Stimulated activated CD4-positive, alpha-beta T cell treated with anti-CD3 and anti-CD28 coated beads, TNF-alpha, amount 100 ng/mL, for 4 hours (primary cell): ENCODE data around the gene APOOL.
"Not testable (repeated sequence)": the region's sequence is repeated elsewhere in the genome, so short reads cannot be mapped to it uniquely, and the experiment has no call there.

ENCODE experiments used
- DNase-seq, 3 experiments: peaks; one replicate each; pipeline ENCODE4 v3.0.0-alpha.2; 2020; ENCODE audit warnings: low read depth in 3 of 3

APOOL gene

GRCh38 chrX:85003655-85004244, at the start of gene APOOL:
Gene APOOL (plus strand): TSS chrX:85003877. CDS start chrX:85003913, 36 bp downstream.
- DNase-seq: peak; percentile 41 to 52 (median 43)

GRCh38 chrX:84956304-84956703, 47.4 kb upstream of the APOOL start:
- no peak for DNase-seq

- no peak for DNase-seq
Observed at GRCh38 chrX:84974803-84975202, 28.9 kb upstream of the APOOL start.

- not testable (repeated sequence) for DNase-seq
Observed at GRCh38 chrX:84991739-84992138, 11.9 kb upstream of the APOOL start.

GRCh38 chrX:84993150-84993549, 10.5 kb upstream of the APOOL start:
- no peak for DNase-seq

- DNase-seq: no peak
Observed at GRCh38 chrX:85001344-85001743, 2.3 kb upstream of the APOOL start.

- DNase-seq: no peak
Observed at GRCh38 chrX:85004255-85004654, 578 bp downstream of the APOOL start.

- no peak for DNase-seq
Observed at GRCh38 chrX:85012098-85012497, 8.4 kb downstream of the APOOL start.

- not testable (repeated sequence) for DNase-seq
Observed at GRCh38 chrX:85015351-85015750, 11.7 kb downstream of the APOOL start.

- no peak for DNase-seq
Observed at GRCh38 chrX:85017721-85018120, 14.0 kb downstream of the APOOL start.

GRCh38 chrX:85018471-85018870, 14.8 kb downstream of the APOOL start:
- DNase-seq: no peak

- DNase-seq: no peak
Observed at GRCh38 chrX:85020216-85020615, 16.5 kb downstream of the APOOL start.

- no peak for DNase-seq
Observed at GRCh38 chrX:85024044-85024443, 20.4 kb downstream of the APOOL start.

- DNase-seq: no peak
Observed at GRCh38 chrX:85024562-85024961, 20.9 kb downstream of the APOOL start.

GRCh38 chrX:85026170-85026569, 22.5 kb downstream of the APOOL start:
- DNase-seq: no peak

GRCh38 chrX:85029043-85029442, 25.4 kb downstream of the APOOL start:
- DNase-seq: no peak

- DNase-seq: no peak
Observed at GRCh38 chrX:85031505-85031904, 27.8 kb downstream of the APOOL start.

GRCh38 chrX:85037114-85037513, 33.4 kb downstream of the APOOL start:
- DNase-seq: no peak

- DNase-seq: no peak
Observed at GRCh38 chrX:85051627-85052026, 48.0 kb downstream of the APOOL start.

GRCh38 chrX:85052205-85052604, 48.5 kb downstream of the APOOL start:
- no peak for DNase-seq

- DNase-seq: no peak
Observed at GRCh38 chrX:85052636-85053343, 49.1 kb downstream of the APOOL start.

GRCh38 chrX:85065512-85066198, 62.0 kb downstream of the APOOL start:
- no peak for DNase-seq

- not testable (repeated sequence) for DNase-seq
Observed at GRCh38 chrX:85077247-85077646, 73.6 kb downstream of the APOOL start.
